ENCODE results near the gene ERC2.

GRCh38 chr3:55690726-55691125, 777.5 kb downstream of the ERC2 start:
- TF ChIP-seq CTCF (IDR thresholded peaks at IDR 0.05) (no peak), EP300 (IDR thresholded peaks at IDR 0.05) (no peak)
